Measurements from ENCODE around the gene MYMX.

The MYMX gene

GRCh38 chr6:44253307-44254101 lies 36.8 kb downstream of the MYMX start:
- Histone ChIP-seq H3K27me3 (ENCODE audit: insufficient read depth, poor library complexity, severe bottlenecking) (no peaks in the 10 kb centered on the region), H3K4me1 (ENCODE audit: insufficient read depth, poor library complexity, severe bottlenecking) (peaks cover 14% of the 10 kb centered on the region), H3K9me3 (ENCODE audit: severe bottlenecking) (no peaks in the 10 kb centered on the region), H3K27ac (ENCODE audit: poor library complexity, severe bottlenecking) (no peak overlapping the region), H3K4me3 (ENCODE audit: severe bottlenecking) (no peak overlapping the region), H3K36me3 (ENCODE audit: low read depth) (peaks cover 76% of the 10 kb centered on the region)
- DNase-seq (ENCODE audit: low spot score) = no peak
- TF ChIP-seq, protein P1, sequence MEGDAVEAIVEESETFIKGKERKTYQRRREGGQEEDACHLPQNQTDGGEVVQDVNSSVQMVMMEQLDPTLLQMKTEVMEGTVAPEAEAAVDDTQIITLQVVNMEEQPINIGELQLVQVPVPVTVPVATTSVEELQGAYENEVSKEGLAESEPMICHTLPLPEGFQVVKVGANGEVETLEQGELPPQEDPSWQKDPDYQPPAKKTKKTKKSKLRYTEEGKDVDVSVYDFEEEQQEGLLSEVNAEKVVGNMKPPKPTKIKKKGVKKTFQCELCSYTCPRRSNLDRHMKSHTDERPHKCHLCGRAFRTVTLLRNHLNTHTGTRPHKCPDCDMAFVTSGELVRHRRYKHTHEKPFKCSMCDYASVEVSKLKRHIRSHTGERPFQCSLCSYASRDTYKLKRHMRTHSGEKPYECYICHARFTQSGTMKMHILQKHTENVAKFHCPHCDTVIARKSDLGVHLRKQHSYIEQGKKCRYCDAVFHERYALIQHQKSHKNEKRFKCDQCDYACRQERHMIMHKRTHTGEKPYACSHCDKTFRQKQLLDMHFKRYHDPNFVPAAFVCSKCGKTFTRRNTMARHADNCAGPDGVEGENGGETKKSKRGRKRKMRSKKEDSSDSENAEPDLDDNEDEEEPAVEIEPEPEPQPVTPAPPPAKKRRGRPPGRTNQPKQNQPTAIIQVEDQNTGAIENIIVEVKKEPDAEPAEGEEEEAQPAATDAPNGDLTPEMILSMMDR (IDR thresholded peaks at IDR 0.05; ENCODE audit: poor library complexity, severe bottlenecking) = peak; percentile 71
- no peak; the same call in 2 of the 3 replicates for ATAC-seq (ENCODE audit: low read depth)

DNA sequence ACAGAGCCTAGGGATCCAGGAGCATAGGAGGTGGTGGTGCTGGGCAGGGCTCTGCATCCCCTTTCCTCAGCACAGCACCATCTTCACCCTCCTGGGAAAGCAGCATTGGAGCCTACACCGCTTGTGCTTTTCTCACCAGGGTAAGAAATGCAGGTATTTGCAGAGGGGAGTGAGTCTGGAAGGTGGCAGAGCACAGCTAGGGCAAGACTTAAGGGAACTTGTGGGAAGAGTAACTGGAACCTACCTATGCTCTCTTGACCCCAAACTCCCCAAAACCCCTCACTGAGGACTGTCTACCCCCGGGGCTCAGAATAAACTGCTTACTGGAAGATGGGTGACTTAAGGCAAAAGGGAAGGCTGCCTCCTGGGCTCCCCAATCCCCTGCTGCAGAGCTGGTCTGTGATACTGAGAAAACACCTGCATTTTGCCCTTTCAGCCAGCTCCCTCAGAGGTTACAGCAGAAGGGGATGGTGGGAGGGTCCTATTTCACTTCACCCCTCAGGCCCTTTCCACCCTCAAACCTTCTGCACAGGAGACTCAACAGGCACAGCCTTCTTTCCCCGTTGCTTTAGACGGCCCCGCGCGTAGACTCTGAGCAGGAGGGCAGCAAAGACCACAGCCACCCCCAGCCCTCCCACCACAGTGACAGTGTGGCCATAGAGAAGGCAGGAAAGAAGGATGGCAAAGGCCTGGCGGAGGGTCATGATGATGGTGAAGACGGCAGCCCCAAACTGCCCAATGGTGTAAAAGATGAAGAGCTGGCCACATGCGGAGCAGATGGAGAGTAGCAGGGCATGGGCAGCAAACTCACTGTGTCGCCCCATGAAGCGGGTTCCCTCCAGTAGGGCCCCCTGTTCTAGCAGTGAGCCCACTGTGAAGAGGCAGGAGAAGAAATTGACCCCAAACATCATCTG lies 37.7 kb downstream of the MYMX start:
- TF ChIP-seq, protein P1 (IDR thresholded peaks at IDR 0.05; ENCODE audit: poor library complexity, severe bottlenecking) = no peak
- Histone ChIP-seq H3K27ac (ENCODE audit: poor library complexity, severe bottlenecking) (peak overlapping the region; percentile 81), H3K9me3 (ENCODE audit: severe bottlenecking) (no peaks in the 10 kb centered on the region), H3K36me3 (ENCODE audit: low read depth) (peaks cover 67% of the 10 kb centered on the region), H3K27me3 (ENCODE audit: insufficient read depth, poor library complexity, severe bottlenecking) (no peaks in the 10 kb centered on the region), H3K4me3 (ENCODE audit: severe bottlenecking) (no peak overlapping the region), H3K4me1 (ENCODE audit: insufficient read depth, poor library complexity, severe bottlenecking) (peaks cover 7% of the 10 kb centered on the region)
- no peak for DNase-seq (ENCODE audit: low spot score)
- peak; percentile 5 for ATAC-seq (ENCODE audit: low read depth)

GRCh38 chr6:44255105-44255808 lies 38.5 kb downstream of the MYMX start:
- Histone ChIP-seq H3K4me3 (ENCODE audit: severe bottlenecking) (peak overlapping the region; percentile 80), H3K36me3 (ENCODE audit: low read depth) (peaks cover 59% of the 10 kb centered on the region), H3K27me3 (ENCODE audit: insufficient read depth, poor library complexity, severe bottlenecking) (no peaks in the 10 kb centered on the region), H3K27ac (ENCODE audit: poor library complexity, severe bottlenecking) (peak overlapping the region; percentile 81), H3K4me1 (ENCODE audit: insufficient read depth, poor library complexity, severe bottlenecking) (peaks cover 7% of the 10 kb centered on the region), H3K9me3 (ENCODE audit: severe bottlenecking) (no peaks in the 10 kb centered on the region)
- TF ChIP-seq, protein P1 (IDR thresholded peaks at IDR 0.05; ENCODE audit: poor library complexity, severe bottlenecking) = no peak
- DNase-seq (ENCODE audit: low spot score) (no peak), ATAC-seq (ENCODE audit: low read depth) (peak; percentile 11)

DNA sequence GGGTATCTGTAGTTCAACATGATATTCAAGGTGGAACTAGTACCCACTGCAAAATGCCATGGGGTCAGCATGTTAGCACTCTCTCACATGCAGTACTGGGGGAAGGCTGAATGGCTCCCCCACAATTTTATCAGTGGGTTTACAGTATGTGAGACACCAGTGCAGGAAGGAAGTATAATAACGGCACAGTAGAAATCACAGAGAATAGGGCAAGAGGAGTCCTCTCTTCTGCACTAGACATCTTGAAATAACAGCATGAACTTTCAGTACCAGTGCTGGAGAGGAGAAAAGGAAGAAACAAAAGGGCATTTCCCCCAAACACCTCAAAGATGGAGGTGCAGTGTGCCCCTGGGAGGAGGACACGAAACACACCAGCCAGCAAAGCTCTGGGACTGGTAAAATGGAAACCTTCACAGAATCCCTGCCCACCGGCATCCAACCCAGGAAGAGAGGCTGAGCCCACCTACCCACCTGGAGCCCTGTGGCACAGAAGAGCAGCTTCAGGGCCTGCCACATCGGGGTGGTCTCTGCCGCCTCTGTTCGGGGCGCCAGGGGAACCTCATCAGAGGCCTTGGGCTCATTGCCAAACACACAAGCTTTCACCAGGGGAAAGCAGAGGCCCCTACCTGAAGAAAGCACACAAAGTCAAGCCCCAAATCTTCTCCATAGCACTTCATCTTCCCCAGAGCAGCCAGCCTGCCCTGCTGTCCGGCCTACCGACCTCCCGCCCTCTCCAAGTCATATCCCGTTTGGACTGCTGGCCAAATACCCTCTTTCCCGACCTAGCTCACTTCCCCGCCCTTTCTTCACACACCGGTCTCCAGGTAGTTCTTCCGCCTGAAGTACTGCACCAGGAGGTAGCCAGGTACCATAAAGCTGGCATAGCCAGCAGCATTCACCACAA lies 39.4 kb downstream of the MYMX start:
- H3K4me3 ChIP-seq (ENCODE audit: severe bottlenecking) = peak overlapping the region; percentile 80
- H3K27ac ChIP-seq (ENCODE audit: poor library complexity, severe bottlenecking) = peak overlapping the region; percentile 81
- TF ChIP-seq, protein P1 (IDR thresholded peaks at IDR 0.05; ENCODE audit: poor library complexity, severe bottlenecking) = no peak
- peaks cover 7% of the 10 kb centered on the region for H3K4me1 ChIP-seq (ENCODE audit: insufficient read depth, poor library complexity, severe bottlenecking)
- H3K36me3 ChIP-seq (ENCODE audit: low read depth) = peaks cover 50% of the 10 kb centered on the region
- H3K27me3 ChIP-seq (ENCODE audit: insufficient read depth, poor library complexity, severe bottlenecking) = no peaks in the 10 kb centered on the region
- peak; percentile 7 for ATAC-seq (ENCODE audit: low read depth)
- no peaks in the 10 kb centered on the region for H3K9me3 ChIP-seq (ENCODE audit: severe bottlenecking)
- no peak for DNase-seq (ENCODE audit: low spot score)
